ENCODE data around the gene PLET1. TPM values are rescaled to one million over a fixed set of nuclear protein-coding genes. Genes with fewer than 3 reads are reported as not detected.

Gene PLET1
- total and polyA plus RNA-seq, 7 donors: 0.60 TPM; not detected in 6

- H3K36me3 ChIP-seq: no peaks in the 10 kb centered on the region
- WGBS, 2 donors: 20 to 67% methylated on average over 1 of the region's 1 CpG
- no peak overlapping the region for H3K4me3 ChIP-seq
- H3K4me1 ChIP-seq: peaks cover 0 to 5% (median 3%) of the 10 kb centered on the region in 4 donors
- H3K9me3 ChIP-seq: no peaks in the 10 kb centered on the region
- no peaks in the 10 kb centered on the region for H3K27me3 ChIP-seq
- no peak for DNase-seq
- intact Hi-C loops (cut with DNase I): no loop called here
- H3K27ac ChIP-seq: no peak overlapping the region
- TF ChIP-seq CTCF (IDR thresholded peaks at IDR 0.05) (no peak), POLR2A (IDR thresholded peaks at IDR 0.05) (no peak), POLR2AphosphoS5 (IDR thresholded peaks at IDR 0.05) (no peak), EP300 (IDR thresholded peaks at IDR 0.05) (no peak)
Measured at GRCh38 chr11:112277029-112277428, 16.4 kb upstream of the PLET1 start.

GRCh38 chr11:112274007-112274783 lies 13.5 kb upstream of the PLET1 start:
- no peaks in the 10 kb centered on the region for H3K36me3 ChIP-seq
- no peak overlapping the region for H3K4me3 ChIP-seq
- no peaks in the 10 kb centered on the region for H3K27me3 ChIP-seq
- intact Hi-C loops (cut with DNase I): no loop called here
- no peaks in the 10 kb centered on the region for H3K4me1 ChIP-seq
- no peak overlapping the region for H3K27ac ChIP-seq
- WGBS, 2 donors: 95% methylated on average over 7 of the region's 7 CpGs
- TF ChIP-seq EP300 (IDR thresholded peaks at IDR 0.05) (no peak), POLR2A (IDR thresholded peaks at IDR 0.05) (no peak), CTCF (IDR thresholded peaks at IDR 0.05) (no peak), POLR2AphosphoS5 (IDR thresholded peaks at IDR 0.05) (no peak)
- H3K9me3 ChIP-seq: no peaks in the 10 kb centered on the region
- DNase-seq: no peak

GRCh38 chr11:112273066-112273465 lies 12.4 kb upstream of the PLET1 start:
- intact Hi-C loops (cut with DNase I): no loop called here

GRCh38 chr11:112271242-112271641 lies 10.6 kb upstream of the PLET1 start:
- H3K4me1 ChIP-seq: peaks cover 0 to 14% (median 8%) of the 10 kb centered on the region in 4 donors
- DNase-seq: no peak
- H3K9me3 ChIP-seq: no peaks in the 10 kb centered on the region
- intact Hi-C loops (cut with DNase I): no loop called here
- no peak for TF ChIP-seq POLR2A (IDR thresholded peaks at IDR 0.05)
- no peak for TF ChIP-seq CTCF (IDR thresholded peaks at IDR 0.05)
- TF ChIP-seq POLR2AphosphoS5 (IDR thresholded peaks at IDR 0.05): no peak
- TF ChIP-seq EP300 (IDR thresholded peaks at IDR 0.05): no peak
- no peak overlapping the region for H3K27ac ChIP-seq
- no peak overlapping the region for H3K4me3 ChIP-seq
- H3K27me3 ChIP-seq: no peaks in the 10 kb centered on the region
- 89 to 92% methylated on average over 4 of the region's 4 CpGs for WGBS, 2 donors
- H3K36me3 ChIP-seq: no peaks in the 10 kb centered on the region

More at GRCh38 chr11:112273066-112273465, 12.4 kb upstream of the PLET1 start:
- Histone ChIP-seq H3K4me1 (no peaks in the 10 kb centered on the region), H3K27ac (no peak overlapping the region), H3K9me3 (no peaks in the 10 kb centered on the region), H3K27me3 (no peaks in the 10 kb centered on the region), H3K36me3 (no peaks in the 10 kb centered on the region), H3K4me3 (no peak overlapping the region)
- no peak for DNase-seq
- 94 to 96% methylated on average over 1 of the region's 1 CpG for WGBS, 2 donors
- TF ChIP-seq POLR2A (IDR thresholded peaks at IDR 0.05) (no peak), CTCF (IDR thresholded peaks at IDR 0.05) (no peak), EP300 (IDR thresholded peaks at IDR 0.05) (no peak), POLR2AphosphoS5 (IDR thresholded peaks at IDR 0.05) (no peak)
